OCI-LY7 (cell line): Measurements from ENCODE around the gene PLD1. TPM values are rescaled to one million over a fixed set of nuclear protein-coding genes. Genes with fewer than 3 reads are reported as not detected.

Experiments used
- BruUV-seq: library from RNA; stranded (reverse); fragments of 400-500 nt; replicated peaks from 2 replicates; lab custom pipeline; 2021; lab: Mats Ljungman, UMichigan
- CTCF ChIA-PET: fragments of 300-600 bp; sonication (Branson Sonifier 250); formaldehyde crosslinking; loops from one replicate; lab custom pipeline; 2022; ENCODE audit warnings: antibody characterized with exemption; ENCODE audit not compliant: unreplicated experiment; lab: Charles Lee
- POLR2A ChIA-PET: fragments of 300-600 bp; sonication (Branson Sonifier 250); formaldehyde crosslinking; loops from one replicate; lab custom pipeline; 2022; ENCODE audit warnings: antibody characterized with exemption; lab: Charles Lee
- DNase-seq: peaks from one replicate; pipeline ENCODE4 v3.0.0-alpha.2; 2015; ENCODE audit warnings: low spot score
- H2AFZ ChIP-seq: fragments of 200-600 bp; sonication (generic), shearing (Covaris generic); 2 replicates; pipeline ENCODE4 v1.6.1; 2014; ENCODE audit warnings: mild to moderate bottlenecking, antibody characterized with exemption, low read length, moderate library complexity
- H3K27ac ChIP-seq: fragments of 200-600 bp; sonication (generic); 2 replicates; pipeline ENCODE4 v1.5.1; 2014; ENCODE audit warnings: mixed run types, low read depth, mild to moderate bottlenecking, moderate library complexity, low read length, inconsistent platforms; ENCODE audit not compliant: poor library complexity, severe bottlenecking
- H3K36me3 ChIP-seq: fragments of 200-600 bp; sonication (generic); 2 replicates; pipeline ENCODE4 v1.6.1; 2014; ENCODE audit warnings: mild to moderate bottlenecking, antibody characterized with exemption, low read length, moderate library complexity, mixed read lengths; ENCODE audit not compliant: insufficient read depth
- H3K4me1 ChIP-seq: fragments of 200-600 bp; sonication (generic); 2 replicates; pipeline ENCODE4 v1.5.1; 2014; ENCODE audit warnings: mild to moderate bottlenecking, low read length; ENCODE audit not compliant: insufficient read depth, poor library complexity, severe bottlenecking
- H3K4me2 ChIP-seq: fragments of 200-600 bp; sonication (generic); 2 replicates; pipeline ENCODE4 v1.6.1; 2014; ENCODE audit warnings: mild to moderate bottlenecking, low read length
- H3K4me3 ChIP-seq: fragments of 200-600 bp; sonication (generic); 2 replicates; pipeline ENCODE4 v1.5.1; 2014; ENCODE audit warnings: mild to moderate bottlenecking, low read depth, low read length; ENCODE audit not compliant: poor library complexity, severe bottlenecking
- H3K79me2 ChIP-seq: fragments of 200-600 bp; sonication (generic); 2 replicates; pipeline ENCODE4 v1.6.1; 2016; ENCODE audit warnings: low read depth, mild to moderate bottlenecking, low read length, moderate library complexity, mixed read lengths; ENCODE audit not compliant: insufficient read depth
- H3K9me2 ChIP-seq: fragments of 200-600 bp; sonication (generic); 2 replicates; pipeline ENCODE4 v1.6.1; 2016; ENCODE audit warnings: mild to moderate bottlenecking, low read length, mixed read lengths; ENCODE audit not compliant: insufficient read depth
- H3K9me3 ChIP-seq: fragments of 200-600 bp; sonication (generic); 2 replicates; pipeline ENCODE4 v1.6.1; 2014; ENCODE audit warnings: mild to moderate bottlenecking, mixed run types, low read length, mixed read lengths
- H4K20me1 ChIP-seq: fragments of 200-600 bp; sonication (generic); 2 replicates; pipeline ENCODE4 v1.6.1; 2014; ENCODE audit warnings: mild to moderate bottlenecking, antibody characterized with exemption, low read length, moderate library complexity, mixed read lengths; ENCODE audit not compliant: insufficient read depth
- EZH2phosphoT487 ChIP-seq: fragments of 200-600 bp; sonication (generic); IDR thresholded peaks from 2 replicates; pipeline ENCODE4 v1.6.1; 2018; ENCODE audit warnings: low read depth, borderline replicate concordance, mild to moderate bottlenecking, mixed run types, antibody characterized with exemption, low read length, moderate library complexity, mixed read lengths
- intact Hi-C: fragments of 100-400 bp; cut with micrococcal nuclease; formaldehyde crosslinking; loops from one replicate; pipeline ENCODE4 v1.10.0; 2022; ENCODE audit not compliant: unreplicated experiment
- total RNA-seq, 2 experiments: library from RNA; depleted of rRNA in 1 of 2; stranded (reverse); fragments of >200 nt in 1 of 2; shearing (Covaris generic) in 1 of 2; gene quantifications; 2 replicates each; pipeline ENCODE4 v1.2.3, GENCODE V29; 2014 to 2022
- TF ChIP-seq, protein P1 (sequence below): fragments of 200-600 bp; sonication (generic); conservative IDR thresholded peaks from 2 replicates; pipeline ENCODE4 v1.5.1; 2014; ENCODE audit warnings: mild to moderate bottlenecking, antibody characterized with exemption, low read length, moderate library complexity, mixed read lengths

Gene PLD1
- total RNA-seq, 2 experiments from 2014 or later, result not detected

DNA sequence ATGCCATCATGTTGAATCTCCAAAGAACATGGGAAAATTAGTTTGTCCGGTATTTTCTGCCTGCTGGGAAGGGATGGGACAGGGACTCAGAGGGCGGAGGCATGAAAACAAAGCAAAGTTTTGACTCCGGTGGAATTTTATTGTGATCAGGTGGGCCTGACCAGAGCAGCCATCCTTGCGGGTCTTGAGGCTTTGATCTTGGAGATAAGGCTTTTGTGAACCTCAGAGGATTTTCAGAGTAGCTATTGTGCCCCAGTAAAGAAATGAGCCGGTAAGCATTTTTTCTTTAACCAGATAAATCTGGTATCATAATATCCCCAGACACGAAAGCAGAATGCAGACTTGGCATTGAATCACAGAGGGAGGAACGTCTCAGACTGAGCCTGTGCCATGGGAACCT, 250.7 kb downstream of the PLD1 start:
- no peaks in the 10 kb centered on the region for H4K20me1 ChIP-seq
- no TSS peak for BruUV-seq
- TF ChIP-seq, protein P1, sequence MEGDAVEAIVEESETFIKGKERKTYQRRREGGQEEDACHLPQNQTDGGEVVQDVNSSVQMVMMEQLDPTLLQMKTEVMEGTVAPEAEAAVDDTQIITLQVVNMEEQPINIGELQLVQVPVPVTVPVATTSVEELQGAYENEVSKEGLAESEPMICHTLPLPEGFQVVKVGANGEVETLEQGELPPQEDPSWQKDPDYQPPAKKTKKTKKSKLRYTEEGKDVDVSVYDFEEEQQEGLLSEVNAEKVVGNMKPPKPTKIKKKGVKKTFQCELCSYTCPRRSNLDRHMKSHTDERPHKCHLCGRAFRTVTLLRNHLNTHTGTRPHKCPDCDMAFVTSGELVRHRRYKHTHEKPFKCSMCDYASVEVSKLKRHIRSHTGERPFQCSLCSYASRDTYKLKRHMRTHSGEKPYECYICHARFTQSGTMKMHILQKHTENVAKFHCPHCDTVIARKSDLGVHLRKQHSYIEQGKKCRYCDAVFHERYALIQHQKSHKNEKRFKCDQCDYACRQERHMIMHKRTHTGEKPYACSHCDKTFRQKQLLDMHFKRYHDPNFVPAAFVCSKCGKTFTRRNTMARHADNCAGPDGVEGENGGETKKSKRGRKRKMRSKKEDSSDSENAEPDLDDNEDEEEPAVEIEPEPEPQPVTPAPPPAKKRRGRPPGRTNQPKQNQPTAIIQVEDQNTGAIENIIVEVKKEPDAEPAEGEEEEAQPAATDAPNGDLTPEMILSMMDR, result no peak
- H3K9me2 ChIP-seq, result no peaks in the 10 kb centered on the region
- POLR2A ChIA-PET, result no interaction called here
- no peak overlapping the region for H3K27ac ChIP-seq
- H3K4me3 ChIP-seq, result no peak overlapping the region
- no peak overlapping the region for H3K4me2 ChIP-seq
- CTCF ChIA-PET, result no interaction called here
- no peak overlapping the region for H2AFZ ChIP-seq
- H3K79me2 ChIP-seq, result no peaks in the 10 kb centered on the region
- intact Hi-C loops, result no loop called here
- H3K9me3 ChIP-seq, result no peaks in the 10 kb centered on the region
- H3K4me1 ChIP-seq, result no peaks in the 10 kb centered on the region
- no peaks in the 10 kb centered on the region for H3K36me3 ChIP-seq
- no peak for DNase-seq

DNA sequence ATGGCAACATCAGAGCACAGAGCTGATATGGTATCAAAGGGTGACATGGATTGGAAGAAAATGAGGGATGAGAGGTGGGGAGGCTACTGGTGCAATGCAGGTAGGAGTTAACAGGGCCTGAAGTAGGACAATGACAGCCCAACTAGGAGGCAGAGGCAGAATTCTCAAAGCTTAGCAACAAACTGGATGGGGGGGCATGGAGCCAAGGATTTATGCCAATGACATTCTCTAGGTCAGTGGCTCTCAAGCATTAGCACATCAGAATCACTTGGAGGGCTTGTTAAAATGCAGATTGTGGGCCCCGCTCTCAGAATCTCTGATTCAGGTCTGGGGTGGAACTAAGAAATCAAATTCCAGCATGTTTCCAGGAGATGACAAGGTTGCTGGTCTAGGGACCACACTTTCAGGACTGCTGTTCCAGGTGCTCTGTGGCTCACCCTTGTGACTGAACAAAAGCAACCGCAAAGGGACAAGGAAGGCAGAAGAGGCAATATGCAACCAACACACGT, 252.0 kb downstream of the PLD1 start:
- no peak for TF ChIP-seq EZH2phosphoT487
- TF ChIP-seq, protein P1, result no peak
- H3K4me1 ChIP-seq, result no peaks in the 10 kb centered on the region
- no peak overlapping the region for H3K4me3 ChIP-seq
- H3K9me2 ChIP-seq, result no peaks in the 10 kb centered on the region
- no peaks in the 10 kb centered on the region for H3K36me3 ChIP-seq
- H4K20me1 ChIP-seq, result no peaks in the 10 kb centered on the region
- H3K9me3 ChIP-seq, result no peaks in the 10 kb centered on the region
- no TSS peak for BruUV-seq
- no peaks in the 10 kb centered on the region for H3K79me2 ChIP-seq
- H3K4me2 ChIP-seq, result no peak overlapping the region
- POLR2A ChIA-PET, result interaction anchor here (0.6 kb wide), 1 partner anchor 81 kb away, joined by 3 read pairs; no protein-coding TSS in a partner anchor
- DNase-seq, result no peak
- intact Hi-C loops, result no loop called here
- H2AFZ ChIP-seq, result no peak overlapping the region
- CTCF ChIA-PET, result no interaction called here
- H3K27ac ChIP-seq, result no peak overlapping the region

DNA sequence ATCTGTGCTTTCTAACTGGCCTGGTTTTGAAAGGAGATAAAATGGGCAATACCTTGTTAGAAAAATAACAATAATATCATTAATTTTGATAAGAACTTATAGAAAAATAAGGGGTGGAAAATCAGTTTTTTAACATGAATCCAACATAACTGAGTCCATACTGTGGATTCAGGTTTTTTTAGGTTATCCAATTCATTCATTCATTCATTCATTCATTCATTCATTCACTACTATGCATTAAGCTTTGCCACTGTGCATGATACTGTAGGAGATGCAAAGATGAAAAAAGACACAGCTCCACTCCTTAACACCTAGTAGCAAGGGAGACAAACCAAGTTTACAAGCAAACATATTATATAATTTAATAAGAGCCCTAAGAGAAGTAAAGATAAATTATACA, 253.1 kb downstream of the PLD1 start:
- Histone ChIP-seq H3K36me3 (no peaks in the 10 kb centered on the region), H3K9me3 (no peaks in the 10 kb centered on the region), H4K20me1 (no peaks in the 10 kb centered on the region), H3K27ac (no peak overlapping the region), H2AFZ (no peak overlapping the region), H3K4me2 (no peak overlapping the region), H3K4me3 (no peak overlapping the region), H3K79me2 (no peaks in the 10 kb centered on the region), H3K9me2 (no peaks in the 10 kb centered on the region), H3K4me1 (no peaks in the 10 kb centered on the region)
- TF ChIP-seq, protein P1, result no peak
- TF ChIP-seq EZH2phosphoT487, result no peak
- intact Hi-C loops, result no loop called here
- no TSS peak for BruUV-seq
- no peak for DNase-seq
- ChIA-PET CTCF (no interaction called here), POLR2A (no interaction called here)
